ENCODE measurements around the gene SLC25A15. TPM values are rescaled to one million over a fixed set of nuclear protein-coding genes. Genes with fewer than 3 reads are reported as not detected.

Gene SLC25A15
- total and polyA plus RNA-seq, 2 donors (not counting 1 experiment from before 2014, with no cell fraction given) = 2.4 to 3.8 TPM

DNA sequence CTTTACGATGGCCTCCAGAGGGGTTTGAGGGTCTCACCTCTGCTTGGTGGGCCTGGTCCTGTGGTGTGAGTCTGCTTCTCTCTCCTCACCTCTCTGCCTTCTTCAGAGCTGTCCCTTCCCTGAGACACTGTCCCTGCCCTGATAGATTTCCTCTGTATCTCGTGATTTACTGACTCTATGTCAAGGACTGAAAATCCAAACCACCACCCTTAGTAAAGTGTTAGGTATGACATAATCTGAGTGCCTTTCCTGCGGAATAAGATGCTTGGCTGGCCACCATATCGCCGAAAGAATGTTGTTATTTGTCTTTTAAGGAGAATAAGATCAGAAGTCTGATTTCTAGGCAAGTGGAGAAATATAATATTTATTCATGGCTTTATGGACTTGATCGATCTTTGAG is 7.2 kb downstream of the SLC25A15 start:
- CTCF ChIA-PET = no interaction called here
- POLR2A ChIA-PET = no interaction called here
- no peak overlapping the region for H3K27ac ChIP-seq (ENCODE audit: low read length in 2 of 2)
- no peak overlapping the region for H3K4me3 ChIP-seq (ENCODE audit: control extremely low read depth in 1 of 5, extremely low read depth in 1 of 5, insufficient read depth in 1 of 5, low read depth in 2 of 5, low read length in 4 of 5)
- H3K36me3 ChIP-seq (replicated peaks in 1 of 2; ENCODE audit: control extremely low read depth in 1 of 2, control insufficient read depth in 1 of 2, extremely low read depth in 1 of 2, insufficient read depth in 2 of 2, low read length in 1 of 2) = peaks cover 0 to 3% of the 10 kb centered on the region in 2 experiments
- no peaks in the 10 kb centered on the region for H3K27me3 ChIP-seq (replicated peaks in 1 of 4; ENCODE audit: control extremely low read depth in 1 of 4, control insufficient read depth in 3 of 4, insufficient read depth in 4 of 4, low read length in 3 of 4)
- Mint-ChIP-seq H3K4me3 (no peak overlapping the region), H3K27me3 (no peaks in the 10 kb centered on the region), H3K4me1 (peaks cover 3% of the 10 kb centered on the region), H3K9me3 (ENCODE audit: insufficient read depth) (no peaks in the 10 kb centered on the region), H3K27ac (no peak overlapping the region)
- H3K4me1 ChIP-seq (ENCODE audit: control insufficient read depth in 2 of 2, insufficient read depth in 2 of 2, low read length in 2 of 2) = no peaks in the 10 kb centered on the region
- no peaks in the 10 kb centered on the region for H3K79me2 ChIP-seq (ENCODE audit: control insufficient read depth, insufficient read depth, low read length)
- no peaks in the 10 kb centered on the region for H3K9me3 ChIP-seq (ENCODE audit: control extremely low read depth in 1 of 3, control insufficient read depth in 2 of 3, insufficient read depth in 1 of 3, low read length in 2 of 3)
- ATAC-seq (ENCODE audit: low read depth) (no peak), DNase-seq (no peak)
- WGBS (ENCODE audit: insufficient coverage) = 100% methylated on average over 1 of the region's 6 CpGs
- no peaks in the 10 kb centered on the region for H4K20me1 ChIP-seq (ENCODE audit: control insufficient read depth, insufficient read depth, low read length, poor library complexity, severe bottlenecking)
- no peak for TF ChIP-seq EZH2 (IDR thresholded peaks at IDR 0.05; ENCODE audit: borderline replicate concordance, insufficient read depth, low read depth, low read length, poor library complexity, severe bottlenecking)
- TF ChIP-seq, protein P1, sequence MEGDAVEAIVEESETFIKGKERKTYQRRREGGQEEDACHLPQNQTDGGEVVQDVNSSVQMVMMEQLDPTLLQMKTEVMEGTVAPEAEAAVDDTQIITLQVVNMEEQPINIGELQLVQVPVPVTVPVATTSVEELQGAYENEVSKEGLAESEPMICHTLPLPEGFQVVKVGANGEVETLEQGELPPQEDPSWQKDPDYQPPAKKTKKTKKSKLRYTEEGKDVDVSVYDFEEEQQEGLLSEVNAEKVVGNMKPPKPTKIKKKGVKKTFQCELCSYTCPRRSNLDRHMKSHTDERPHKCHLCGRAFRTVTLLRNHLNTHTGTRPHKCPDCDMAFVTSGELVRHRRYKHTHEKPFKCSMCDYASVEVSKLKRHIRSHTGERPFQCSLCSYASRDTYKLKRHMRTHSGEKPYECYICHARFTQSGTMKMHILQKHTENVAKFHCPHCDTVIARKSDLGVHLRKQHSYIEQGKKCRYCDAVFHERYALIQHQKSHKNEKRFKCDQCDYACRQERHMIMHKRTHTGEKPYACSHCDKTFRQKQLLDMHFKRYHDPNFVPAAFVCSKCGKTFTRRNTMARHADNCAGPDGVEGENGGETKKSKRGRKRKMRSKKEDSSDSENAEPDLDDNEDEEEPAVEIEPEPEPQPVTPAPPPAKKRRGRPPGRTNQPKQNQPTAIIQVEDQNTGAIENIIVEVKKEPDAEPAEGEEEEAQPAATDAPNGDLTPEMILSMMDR (IDR thresholded peaks at IDR 0.05) = no peak
- no peak overlapping the region for H3K9ac ChIP-seq (ENCODE audit: low read length)
- intact Hi-C loops (cut with micrococcal nuclease) = no loop called here
- H2AFZ ChIP-seq (ENCODE audit: insufficient read depth, low read depth, low read length, poor library complexity, severe bottlenecking) = no peak overlapping the region
- no peak overlapping the region for H3K4me2 ChIP-seq (replicated peaks; ENCODE audit: low read depth, low read length, poor library complexity, severe bottlenecking)

DNA sequence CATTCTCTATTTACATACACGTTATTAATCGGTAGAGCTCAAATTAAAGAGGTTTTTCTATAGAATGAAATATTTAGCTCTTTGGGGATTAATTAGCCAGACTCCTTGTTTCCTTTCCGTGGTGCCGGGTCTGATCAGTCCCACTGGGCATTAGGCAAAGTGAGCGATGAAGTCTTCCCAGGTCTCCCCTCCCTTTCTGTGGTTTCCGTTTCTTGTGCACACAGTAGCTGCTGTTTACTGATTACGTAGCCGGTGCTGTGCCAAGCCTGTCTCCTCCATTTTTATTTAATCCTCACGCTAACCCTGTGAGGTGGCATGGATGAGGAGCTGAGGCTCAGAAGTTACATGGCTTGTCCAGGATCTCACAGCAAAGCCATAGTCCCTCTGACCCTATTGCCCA is 9.0 kb downstream of the SLC25A15 start:
- Histone ChIP-seq H3K9me3 (ENCODE audit: control extremely low read depth in 1 of 3, control insufficient read depth in 2 of 3, insufficient read depth in 1 of 3, low read length in 2 of 3) (no peaks in the 10 kb centered on the region), H3K9ac (ENCODE audit: low read length) (no peak overlapping the region), H2AFZ (ENCODE audit: insufficient read depth, low read depth, low read length, poor library complexity, severe bottlenecking) (peak overlapping the region; percentile 26), H3K27me3 (replicated peaks in 1 of 4; ENCODE audit: control extremely low read depth in 1 of 4, control insufficient read depth in 3 of 4, insufficient read depth in 4 of 4, low read length in 3 of 4) (no peaks in the 10 kb centered on the region), H3K4me2 (replicated peaks; ENCODE audit: low read depth, low read length, poor library complexity, severe bottlenecking) (peak overlapping the region; percentile 28), H3K4me3 (ENCODE audit: control extremely low read depth in 1 of 5, extremely low read depth in 1 of 5, insufficient read depth in 1 of 5, low read depth in 2 of 5, low read length in 4 of 5) (peak overlapping the region in 1 of 5 experiments; percentile 13), H3K4me1 (ENCODE audit: control insufficient read depth in 2 of 2, insufficient read depth in 2 of 2, low read length in 2 of 2) (no peaks in the 10 kb centered on the region), H4K20me1 (ENCODE audit: control insufficient read depth, insufficient read depth, low read length, poor library complexity, severe bottlenecking) (no peaks in the 10 kb centered on the region), H3K36me3 (replicated peaks in 1 of 2; ENCODE audit: control extremely low read depth in 1 of 2, control insufficient read depth in 1 of 2, extremely low read depth in 1 of 2, insufficient read depth in 2 of 2, low read length in 1 of 2) (peaks cover 0 to 3% of the 10 kb centered on the region in 2 experiments), H3K27ac (ENCODE audit: low read length in 2 of 2) (no peak overlapping the region), H3K79me2 (ENCODE audit: control insufficient read depth, insufficient read depth, low read length) (no peaks in the 10 kb centered on the region)
- Mint-ChIP-seq H3K27me3 (no peaks in the 10 kb centered on the region), H3K9me3 (ENCODE audit: insufficient read depth) (no peaks in the 10 kb centered on the region), H3K4me1 (no peaks in the 10 kb centered on the region), H3K4me3 (peak overlapping the region; percentile 45), H3K27ac (peak overlapping the region; percentile 32)
- TF ChIP-seq, protein P1 (IDR thresholded peaks at IDR 0.05) = no peak
- no peak for TF ChIP-seq EZH2 (IDR thresholded peaks at IDR 0.05; ENCODE audit: borderline replicate concordance, insufficient read depth, low read depth, low read length, poor library complexity, severe bottlenecking)
- ChIA-PET CTCF (interaction anchor here (0.6 to 4.1 kb wide), 3 partner anchors 9 to 180 kb away, joined by 3 to 13 read pairs (median 9); partner anchors contain the start of gene SLC25A15), POLR2A (no interaction called here)
- ATAC-seq (ENCODE audit: low read depth) = no peak
- no peak for DNase-seq
- WGBS (ENCODE audit: insufficient coverage) = 79% methylated on average over 3 of the region's 9 CpGs
- intact Hi-C loops (cut with micrococcal nuclease) = no loop called here
